Measurements from ENCODE around the gene CDX4.
"Not testable (repeated sequence)": the region's sequence is repeated elsewhere in the genome, so short reads cannot be mapped to it uniquely, and the experiment has no call there.

Gene CDX4

GRCh38 chrX:73446831-73447230, at the start of gene CDX4:
Gene CDX4, plus strand, starts transcription at chrX:73447053. Its CDS starts 201 bp downstream, at chrX:73447254.
- DNase-seq, result no peak
- intact Hi-C loops (cut with DNase I), result no loop called here

GRCh38 chrX:73398185-73398914, 48.5 kb upstream of the CDX4 start:
- intact Hi-C loops (cut with DNase I), result no loop called here
- no peak for DNase-seq

GRCh38 chrX:73400136-73400748, 46.6 kb upstream of the CDX4 start:
- no peak for DNase-seq
- intact Hi-C loops (cut with DNase I), result no loop called here

- peak in 1 of 10 donors; percentile 55 for DNase-seq
- intact Hi-C loops (cut with DNase I), result no loop called here
Observed at GRCh38 chrX:73401591-73402266, 45.1 kb upstream of the CDX4 start.

- intact Hi-C loops (cut with DNase I), result no loop called here
Observed at GRCh38 chrX:73412930-73413329, 33.9 kb upstream of the CDX4 start.

GRCh38 chrX:73447311-73447794, 500 bp downstream of the CDX4 start:
- intact Hi-C loops (cut with DNase I), result no loop called here
- peak in 1 of 10 donors; percentile 58 for DNase-seq

More at GRCh38 chrX:73412930-73413329, 33.9 kb upstream of the CDX4 start:
- DNase-seq, result no peak

- intact Hi-C loops (cut with DNase I), result no loop called here
- DNase-seq, result no peak
Observed at GRCh38 chrX:73448379-73448778, 1.5 kb downstream of the CDX4 start.

- DNase-seq, result no peak
- intact Hi-C loops (cut with DNase I), result no loop called here
Observed at GRCh38 chrX:73455171-73455570, 8.3 kb downstream of the CDX4 start.

GRCh38 chrX:73457306-73457705, 10.5 kb downstream of the CDX4 start:
- intact Hi-C loops (cut with DNase I), result no loop called here
- no peak for DNase-seq

- intact Hi-C loops (cut with DNase I), result no loop called here
Observed at GRCh38 chrX:73468376-73468775, 21.5 kb downstream of the CDX4 start.

GRCh38 chrX:73478961-73479360, 32.1 kb downstream of the CDX4 start:
- no peak for DNase-seq
- intact Hi-C loops (cut with DNase I), result no loop called here

More at GRCh38 chrX:73468376-73468775, 21.5 kb downstream of the CDX4 start:
- DNase-seq, result no peak

- intact Hi-C loops (cut with DNase I), result no loop called here
- DNase-seq, result peak in 2 of 10 donors; percentile 62 to 65
Observed at GRCh38 chrX:73481521-73481920, 34.7 kb downstream of the CDX4 start.

- intact Hi-C loops (cut with DNase I), result no loop called here
- no peak for DNase-seq
Observed at GRCh38 chrX:73490661-73491060, 43.8 kb downstream of the CDX4 start.

- DNase-seq; intact Hi-C loops (cut with DNase I): not testable (repeated sequence)
Observed at GRCh38 chrX:73492178-73492577, 45.3 kb downstream of the CDX4 start.

Measured in posterior cingulate gyrus (tissue), 11 donors.